NB4 (cell line): Measurements from ENCODE around the gene NUP98.
A peak's percentile ranks its signal among the peaks of the same experiment; 100 is the strongest.
"Not testable (repeated sequence)": the region's sequence is repeated elsewhere in the genome, so short reads cannot be mapped to it uniquely, and the experiment has no call there.

Experiments used
- DNase-seq: peaks from one replicate; pipeline ENCODE4 v3.0.0; 2010; ENCODE audit warnings: low read depth
- H3K4me3 ChIP-seq: one replicate; pipeline ENCODE4 v1.5.1; 2011; ENCODE audit warnings: mild to moderate bottlenecking, low read depth, low read length, moderate library complexity
- CTCF ChIP-seq: IDR thresholded peaks from one replicate; pipeline ENCODE4 v1.5.1; 2012; ENCODE audit warnings: low read depth, low read length
- MAX ChIP-seq: IDR thresholded peaks from 2 replicates; pipeline ENCODE4 v1.6.1; 2011; ENCODE audit warnings: low read depth, low read length
- MYC ChIP-seq: IDR thresholded peaks from 2 replicates; pipeline ENCODE4 v1.6.1; 2011; ENCODE audit warnings: low read depth, low read length
- POLR2A ChIP-seq: IDR thresholded peaks from 2 replicates; pipeline ENCODE4 v1.6.1; 2011; ENCODE audit warnings: mild to moderate bottlenecking; ENCODE audit not compliant: insufficient read length; ENCODE audit errors: extremely low read depth

The NUP98 gene

GRCh38 chr11:3773180-3773579 lies 24.2 kb downstream of the NUP98 start:
- no peak overlapping the region for H3K4me3 ChIP-seq
- DNase-seq = no peak
- no peak for TF ChIP-seq MAX
- no peak for TF ChIP-seq CTCF
- TF ChIP-seq POLR2A = no peak
- TF ChIP-seq MYC = no peak

- no peak for DNase-seq
- H3K4me3 ChIP-seq = no peak overlapping the region
- no peak for TF ChIP-seq CTCF
- TF ChIP-seq POLR2A = no peak
- no peak for TF ChIP-seq MYC
- no peak for TF ChIP-seq MAX
Observed at GRCh38 chr11:3767536-3767935, 29.8 kb downstream of the NUP98 start.

GRCh38 chr11:3766836-3767235 lies 30.5 kb downstream of the NUP98 start:
- not testable (repeated sequence) for H3K4me3 ChIP-seq, DNase-seq

DNA sequence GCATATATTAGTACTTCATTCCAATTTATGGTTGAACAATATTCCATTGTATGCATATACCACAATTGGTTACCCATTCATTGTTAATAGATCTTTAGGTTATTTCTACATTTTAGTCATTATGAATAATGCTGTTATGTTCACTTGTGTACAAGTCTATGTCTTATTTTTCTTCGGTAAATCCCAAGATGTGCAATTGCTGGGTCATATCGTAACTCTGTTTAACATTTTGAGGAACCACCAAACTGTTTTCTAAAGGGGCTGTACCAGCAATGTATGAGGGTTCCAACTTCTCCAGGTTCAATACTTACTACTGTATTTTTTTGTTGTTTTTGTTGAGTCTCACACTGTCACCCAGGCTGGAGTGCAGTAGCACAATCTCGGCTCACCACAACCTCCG lies 33.1 kb downstream of the NUP98 start:
- TF ChIP-seq MYC = no peak
- DNase-seq = no peak
- no peak overlapping the region for H3K4me3 ChIP-seq

DNA sequence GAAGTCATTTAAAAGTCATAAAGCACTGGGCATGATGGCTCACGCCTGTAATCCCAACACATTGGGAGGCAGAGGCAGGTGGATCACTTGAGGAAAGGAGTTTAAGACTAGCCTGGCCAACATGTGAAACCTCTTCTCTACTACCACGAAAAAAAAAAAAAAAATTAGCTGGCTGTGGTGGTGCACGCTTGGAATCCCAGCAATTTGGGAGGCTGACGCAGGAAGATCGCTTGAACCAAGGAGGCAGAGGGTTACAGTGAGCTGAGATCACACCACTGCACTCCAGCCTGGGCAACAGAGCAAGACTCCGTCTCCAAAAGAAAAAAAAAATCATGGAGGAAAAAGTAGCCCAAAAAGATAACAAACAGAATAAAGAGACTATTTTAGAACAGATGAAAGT lies 42.2 kb downstream of the NUP98 start:
- no peak overlapping the region for H3K4me3 ChIP-seq
- no peak for DNase-seq
- TF ChIP-seq POLR2A (no peak), MAX (no peak), MYC (no peak), CTCF (no peak)

GRCh38 chr11:3753110-3753509 lies 44.2 kb downstream of the NUP98 start:
- H3K4me3 ChIP-seq = no peak overlapping the region
- TF ChIP-seq POLR2A = no peak
- TF ChIP-seq MAX = no peak
- TF ChIP-seq MYC = no peak
- TF ChIP-seq CTCF = no peak
- DNase-seq = no peak

DNA sequence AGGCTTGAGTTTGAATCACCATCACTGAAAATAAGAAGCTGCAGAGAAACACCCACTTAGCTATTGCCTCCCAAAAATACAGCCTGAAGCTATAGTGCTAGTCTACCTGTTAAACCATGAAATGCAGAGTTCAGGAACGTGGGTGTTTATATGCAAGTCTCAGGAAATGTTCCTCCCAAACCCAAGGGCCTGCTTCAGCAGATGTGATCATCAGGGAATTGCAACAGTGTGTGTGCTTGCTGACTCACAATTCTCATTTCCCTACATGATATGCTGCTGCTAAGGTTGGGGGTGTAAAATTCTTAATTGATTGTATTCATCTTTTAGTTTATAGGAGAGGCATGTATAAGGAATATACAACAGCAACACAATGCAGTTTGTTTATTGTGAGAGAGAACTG lies 49.6 kb downstream of the NUP98 start:
- TF ChIP-seq MYC (no peak), POLR2A (no peak), CTCF (no peak)
- no peak overlapping the region for H3K4me3 ChIP-seq
- peak; percentile 71 for DNase-seq
